Right forelimb (tissue), 1 donor: ENCODE data around the gene ADCY9.

Experiments used
- DNase-seq: peaks from one replicate; pipeline ENCODE4 v3.0.0-alpha.2; 2018

ADCY9 gene

GRCh38 chr16:3999479-4000325, 116.5 kb downstream of the ADCY9 start:
- DNase-seq: peak; percentile 66

- no peak for DNase-seq
These were observed 117.3 kb downstream of the ADCY9 start for GRCh38 chr16:3998793-3999478.

- no peak for DNase-seq
These were observed 118.9 kb downstream of the ADCY9 start for GRCh38 chr16:3997231-3997841.

GRCh38 chr16:3995001-3995400, 121.2 kb downstream of the ADCY9 start:
- DNase-seq: no peak

GRCh38 chr16:3993052-3993785, 123.0 kb downstream of the ADCY9 start:
- DNase-seq: no peak

DNA sequence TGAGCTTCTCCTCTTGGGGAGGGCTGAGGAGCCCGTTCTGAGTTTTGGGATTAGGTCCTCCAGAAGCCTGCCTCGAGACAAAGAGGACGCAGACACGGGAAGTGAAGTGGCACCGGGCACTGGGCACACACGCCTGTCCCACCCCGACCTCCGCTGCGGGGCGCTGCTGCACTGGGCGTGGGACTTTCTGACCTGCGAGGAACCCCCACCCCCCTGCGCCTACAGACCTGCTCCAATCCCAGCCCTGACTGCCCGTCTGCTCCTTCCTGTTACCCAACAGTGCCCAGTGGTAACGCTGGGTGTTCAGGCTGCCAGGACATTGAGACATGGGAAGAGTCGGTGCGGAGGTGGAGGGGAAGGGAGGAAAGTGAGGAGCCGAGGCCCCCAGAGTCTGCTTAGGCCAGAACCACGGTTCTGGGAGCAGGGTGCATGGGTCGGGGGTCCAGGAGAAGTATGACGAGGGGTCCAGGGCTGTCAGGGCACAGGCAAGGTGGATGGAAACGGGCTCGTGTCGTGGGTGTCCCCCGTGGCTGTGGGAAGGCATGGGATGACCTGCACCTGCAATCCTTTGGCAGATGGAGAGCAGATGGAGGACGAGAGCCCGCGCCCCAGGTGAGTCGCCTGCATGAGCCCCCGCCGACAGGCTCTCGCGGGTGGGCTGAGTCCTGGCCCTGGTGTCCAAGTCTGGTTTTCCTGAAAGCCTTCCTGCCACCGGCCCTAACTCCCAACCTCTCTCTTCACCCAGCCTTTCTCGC, 123.8 kb downstream of the ADCY9 start:
- no peak for DNase-seq

DNA sequence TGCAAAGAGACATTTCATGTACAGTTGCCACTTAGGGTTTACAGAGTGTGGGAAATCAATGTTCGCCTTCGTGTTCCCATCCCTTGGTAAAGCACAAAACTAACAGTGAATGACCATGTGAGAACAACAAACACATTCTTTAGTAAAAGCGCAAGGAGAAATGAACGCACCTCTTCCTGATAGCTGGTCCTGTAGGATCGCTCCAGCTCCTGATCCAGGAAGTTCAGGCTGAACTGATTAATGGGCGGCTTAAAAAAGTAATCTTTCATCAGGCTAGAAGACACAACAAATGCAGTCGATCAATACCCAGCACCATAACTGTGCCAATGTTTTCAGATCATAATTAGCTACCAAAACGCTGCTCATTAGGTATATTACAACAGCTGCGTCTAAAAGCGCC, 127.4 kb downstream of the ADCY9 start:
- no peak for DNase-seq

- no peak for DNase-seq
These were observed 128.2 kb downstream of the ADCY9 start for GRCh38 chr16:3988011-3988410.

DNA sequence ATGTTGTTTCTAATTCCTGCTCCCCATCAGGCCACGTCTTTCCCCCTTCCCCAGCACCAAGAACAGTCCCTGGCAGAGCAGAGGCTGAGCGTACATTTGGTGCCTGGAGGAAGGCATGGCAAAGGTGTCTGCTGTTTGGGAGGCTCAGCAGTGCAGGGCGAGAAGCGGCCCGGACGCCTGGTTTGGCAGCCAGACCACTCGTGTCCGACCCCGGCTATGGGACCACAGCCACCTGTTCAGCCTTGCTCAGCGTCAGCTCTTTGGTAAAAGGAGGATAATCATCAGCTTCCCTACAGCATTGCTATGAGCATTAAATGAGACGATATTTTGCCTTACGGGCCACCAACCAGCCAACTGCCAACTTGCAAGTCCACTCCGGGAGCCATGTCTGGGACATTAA, 129.0 kb downstream of the ADCY9 start:
- DNase-seq: no peak

DNA sequence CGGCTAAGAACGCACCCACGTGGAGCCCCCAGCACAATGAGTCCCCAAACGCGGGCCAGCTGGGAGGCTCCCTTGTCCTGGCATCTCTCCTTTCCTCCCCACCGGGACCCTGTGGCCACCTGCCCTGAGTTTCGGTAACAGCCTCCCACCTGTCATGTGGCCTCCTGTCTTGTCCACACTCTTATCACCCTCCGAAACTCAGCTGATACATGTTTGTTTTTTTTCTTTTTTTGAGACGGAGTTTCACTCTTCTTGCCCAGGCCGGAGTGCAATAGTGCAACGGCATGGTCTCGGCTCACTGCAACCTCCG, 130.1 kb downstream of the ADCY9 start:
- DNase-seq: no peak

- DNase-seq: no peak
These were observed 131.9 kb downstream of the ADCY9 start for GRCh38 chr16:3984111-3985060.

GRCh38 chr16:3983081-3983520, 133.1 kb downstream of the ADCY9 start:
- peak; percentile 81 for DNase-seq

DNA sequence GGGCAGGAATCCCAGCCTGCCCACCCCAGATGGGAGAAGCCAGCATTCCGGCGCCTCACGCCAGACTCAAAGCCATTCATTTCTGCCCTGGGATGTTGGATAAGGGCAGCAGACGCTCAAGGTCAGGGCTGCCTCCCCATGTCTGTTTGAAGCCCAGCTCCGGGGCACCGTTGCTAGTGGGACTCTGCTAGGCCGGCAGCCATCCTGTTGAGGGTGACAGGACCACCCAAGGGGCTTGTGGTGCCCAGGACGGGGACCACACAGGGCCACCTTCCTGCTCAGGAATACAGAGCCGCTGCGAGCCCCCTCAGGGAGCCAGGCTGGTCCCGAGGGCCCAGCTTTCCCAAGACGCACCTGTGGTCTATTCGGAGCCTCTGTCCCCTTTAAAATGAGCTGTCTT, 134.0 kb downstream of the ADCY9 start:
- DNase-seq: no peak

- DNase-seq: peak; percentile 78
These were observed 135.8 kb downstream of the ADCY9 start for GRCh38 chr16:3980253-3981111.

GRCh38 chr16:3979518-3979917, 136.7 kb downstream of the ADCY9 start:
- DNase-seq: no peak

- DNase-seq: no peak
These were observed 137.2 kb downstream of the ADCY9 start for GRCh38 chr16:3979070-3979469.

DNA sequence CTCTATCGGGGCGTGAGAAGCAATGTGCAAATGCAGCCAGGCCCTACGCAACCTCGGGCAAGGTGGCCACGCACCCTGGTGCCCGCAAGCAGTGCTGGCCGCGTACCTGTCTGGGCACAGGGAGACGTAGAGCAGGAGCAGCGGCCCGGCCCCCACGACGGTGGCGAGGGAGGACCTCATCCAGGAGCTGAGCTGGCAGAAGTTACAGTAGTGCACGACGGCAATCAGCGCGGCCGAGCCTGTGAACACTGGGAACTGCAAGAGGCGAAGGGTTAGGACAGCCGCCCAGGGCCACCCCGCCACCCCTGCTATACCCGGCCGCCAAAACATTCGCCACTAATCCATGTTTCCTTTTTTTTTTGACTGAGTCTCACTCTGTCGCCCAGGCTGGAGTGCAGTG, 138.9 kb downstream of the ADCY9 start:
- DNase-seq: no peak

GRCh38 chr16:3974751-3975150, 141.5 kb downstream of the ADCY9 start:
- no peak for DNase-seq

- DNase-seq: no peak
These were observed 144.5 kb downstream of the ADCY9 start for GRCh38 chr16:3971706-3972105.

DNA sequence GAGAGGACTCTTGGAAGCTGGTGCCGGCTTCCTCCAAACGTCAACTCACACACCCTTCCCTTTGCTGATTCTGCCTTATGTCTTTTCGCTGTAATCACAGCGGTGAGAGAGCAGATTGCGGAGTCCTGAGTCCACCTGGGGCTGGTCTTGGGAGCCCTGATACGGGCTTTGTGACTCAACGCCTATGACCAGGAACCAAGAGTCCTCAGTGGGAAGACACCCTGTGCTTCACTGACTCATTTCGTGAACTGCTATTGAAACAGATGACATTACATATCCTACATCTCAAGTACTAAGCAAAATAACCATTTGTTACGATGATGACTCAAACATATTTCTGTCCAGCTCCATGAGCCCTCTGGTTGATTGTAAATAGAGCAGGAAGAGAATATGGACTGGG, 145.0 kb downstream of the ADCY9 start:
- no peak for DNase-seq
